ENCODE data around the gene ADAR.

ADAR gene

GRCh38 chr1:154553056-154554030, 54.6 kb downstream of the ADAR start:
- TF ChIP-seq POLR2A (IDR thresholded peaks at IDR 0.05; ENCODE audit: low read depth, low read length): no peak
- FAIRE-seq (no peak), DNase-seq (ENCODE audit: insufficient read length, low spot score) (no peak)

DNA sequence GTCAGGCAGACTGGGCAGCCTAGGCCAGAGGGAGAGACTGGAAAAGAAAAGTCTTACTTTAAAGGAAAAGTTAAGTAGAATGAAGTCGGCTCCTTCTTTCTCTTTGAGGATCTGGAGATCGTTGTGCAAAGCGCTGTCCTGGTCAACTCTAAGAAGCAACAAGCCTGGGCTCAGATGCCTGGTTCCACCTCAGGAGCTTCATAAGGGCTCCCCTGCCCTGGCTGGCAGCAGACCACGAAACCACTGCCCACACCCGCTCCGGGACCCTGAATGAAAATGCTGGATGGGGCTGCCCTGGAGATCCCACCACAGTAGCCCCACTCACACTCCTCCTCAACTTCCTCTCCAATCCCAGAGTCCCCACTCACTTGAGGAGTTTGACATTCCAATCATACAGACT, 56.0 kb downstream of the ADAR start:
- FAIRE-seq: no peak
- TF ChIP-seq POLR2A (IDR thresholded peaks at IDR 0.05; ENCODE audit: low read depth, low read length): no peak
- no peak for DNase-seq (ENCODE audit: insufficient read length, low spot score)

DNA sequence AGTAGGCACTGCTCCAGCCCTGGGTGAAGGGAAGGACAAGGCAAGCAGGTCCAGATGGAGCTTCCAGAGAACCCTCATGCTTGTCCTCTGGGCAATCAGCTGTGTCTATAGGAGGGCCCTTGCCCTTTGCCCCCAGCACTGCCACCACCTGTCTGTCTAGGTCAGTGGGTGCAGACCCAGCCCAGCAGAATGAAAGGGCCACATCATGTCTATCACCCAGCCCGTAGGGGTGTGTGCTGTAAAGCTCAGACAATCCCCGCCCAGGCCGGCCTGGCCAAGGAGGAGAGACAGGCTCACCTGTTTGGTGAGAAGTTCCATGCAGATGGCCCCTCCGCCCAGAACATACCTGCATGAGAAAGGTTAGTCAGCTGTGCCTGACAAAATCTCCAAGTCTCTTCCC, 56.5 kb downstream of the ADAR start:
- DNase-seq (ENCODE audit: insufficient read length, low spot score): no peak
- FAIRE-seq: no peak

DNA sequence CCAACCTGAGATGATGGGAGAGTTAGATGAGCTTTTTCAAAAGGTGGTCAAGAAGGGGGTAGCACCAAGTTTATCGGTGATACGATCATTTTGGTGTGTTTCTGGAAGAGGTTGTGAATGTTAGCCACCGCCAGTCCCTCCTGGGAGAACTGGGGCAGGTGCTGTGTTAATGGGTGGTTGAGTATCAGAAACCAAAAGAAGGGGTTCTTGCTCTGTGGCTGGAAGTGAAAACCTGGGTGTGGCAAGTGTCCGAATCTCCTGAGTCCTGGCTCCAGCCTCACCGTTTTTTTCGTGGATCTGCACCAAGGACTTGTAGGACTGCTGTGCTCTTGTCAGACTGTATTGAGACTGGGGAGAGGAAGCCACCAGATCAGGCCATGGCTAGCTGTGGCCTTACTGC, 57.3 kb downstream of the ADAR start:
- no peak for TF ChIP-seq POLR2A (IDR thresholded peaks at IDR 0.05; ENCODE audit: low read depth, low read length)
- DNase-seq (ENCODE audit: insufficient read length, low spot score) (no peak), FAIRE-seq (no peak)

More for the DNA sequence above, 56.5 kb downstream of the ADAR start:
- no peak for TF ChIP-seq POLR2A (IDR thresholded peaks at IDR 0.05; ENCODE audit: low read depth, low read length)

- no peak for DNase-seq (ENCODE audit: insufficient read length, low spot score)
- no peak for TF ChIP-seq POLR2A (IDR thresholded peaks at IDR 0.05; ENCODE audit: low read depth, low read length)
- no peak for FAIRE-seq
Measured at GRCh38 chr1:154550070-154550469, 57.9 kb downstream of the ADAR start.

GRCh38 chr1:154549202-154549770, 58.7 kb downstream of the ADAR start:
- no peak for FAIRE-seq
- TF ChIP-seq POLR2A (IDR thresholded peaks at IDR 0.05; ENCODE audit: low read depth, low read length): no peak
- no peak for DNase-seq (ENCODE audit: insufficient read length, low spot score)

- TF ChIP-seq POLR2A (IDR thresholded peaks at IDR 0.05; ENCODE audit: low read depth, low read length): no peak
- no peak for FAIRE-seq
- DNase-seq (ENCODE audit: insufficient read length, low spot score): no peak
Measured at GRCh38 chr1:154548028-154548427, 60.0 kb downstream of the ADAR start.

- TF ChIP-seq POLR2A (IDR thresholded peaks at IDR 0.05; ENCODE audit: low read depth, low read length): no peak
- DNase-seq (ENCODE audit: insufficient read length, low spot score) (no peak), FAIRE-seq (no peak)
Measured at GRCh38 chr1:154547105-154547732, 60.8 kb downstream of the ADAR start.

- DNase-seq (ENCODE audit: insufficient read length, low spot score): peak; percentile 86
- no peak for TF ChIP-seq POLR2A (IDR thresholded peaks at IDR 0.05; ENCODE audit: low read depth, low read length)
- no peak for FAIRE-seq
Measured at GRCh38 chr1:154546264-154547063, 61.5 kb downstream of the ADAR start.

DNA sequence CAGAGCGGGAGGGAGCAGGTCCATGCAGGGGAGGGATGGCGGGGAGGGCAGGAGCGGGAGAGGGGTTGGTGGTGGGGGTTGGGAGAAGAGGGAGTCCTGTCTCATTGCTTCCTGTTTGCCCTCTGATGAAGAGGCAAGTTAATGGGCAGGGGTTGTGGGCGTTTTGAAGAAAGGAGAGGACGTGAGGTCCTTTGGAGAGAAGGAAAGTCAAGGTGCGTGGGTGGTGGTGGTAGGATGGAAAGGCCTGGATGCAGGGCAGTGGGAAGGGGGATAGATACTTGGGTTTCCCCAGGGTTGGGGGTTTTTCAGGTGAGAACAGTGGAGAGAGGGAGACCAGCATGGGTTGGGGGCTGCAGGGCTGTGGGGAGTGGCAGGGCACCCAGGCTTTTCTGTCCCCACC, 66.8 kb downstream of the ADAR start:
- DNase-seq (ENCODE audit: insufficient read length, low spot score) (no peak), FAIRE-seq (no peak)
- no peak for TF ChIP-seq POLR2A (IDR thresholded peaks at IDR 0.05; ENCODE audit: low read depth, low read length)

GRCh38 chr1:154539486-154540483, 68.2 kb downstream of the ADAR start:
- no peak for FAIRE-seq
- no peak for DNase-seq (ENCODE audit: insufficient read length, low spot score)
- TF ChIP-seq POLR2A (IDR thresholded peaks at IDR 0.05; ENCODE audit: low read depth, low read length): no peak

DNA sequence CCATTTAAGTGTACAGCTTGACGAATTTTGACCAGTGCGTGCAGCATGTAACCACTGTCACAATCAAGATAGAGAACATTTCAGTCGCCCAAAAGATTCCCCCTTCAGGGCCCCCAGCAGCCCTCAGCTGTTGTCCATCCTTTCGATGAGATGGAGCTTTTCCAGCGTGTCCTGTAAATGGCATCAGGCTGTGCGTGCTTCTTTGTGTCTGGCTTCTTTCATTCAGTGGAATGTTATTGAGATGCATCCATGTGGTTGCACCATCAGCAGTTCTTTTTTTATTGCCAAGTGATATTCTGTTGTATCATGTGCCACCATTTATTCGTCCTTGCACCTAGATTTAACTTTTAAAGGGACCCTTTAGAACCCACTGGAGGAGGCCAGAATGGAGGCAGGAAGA, 71.4 kb downstream of the ADAR start:
- no peak for TF ChIP-seq POLR2A (IDR thresholded peaks at IDR 0.05; ENCODE audit: low read depth, low read length)
- no peak for DNase-seq (ENCODE audit: insufficient read length, low spot score)
- no peak for FAIRE-seq

Measured in H54 (cell line).